Measurements from ENCODE around the gene LSM14A. TPM values are rescaled to one million over a fixed set of nuclear protein-coding genes. Genes with fewer than 3 reads are reported as not detected.
A peak's percentile ranks its signal among the peaks of the same experiment; 100 is the strongest.
"Not testable (repeated sequence)": the region's sequence is repeated elsewhere in the genome, so short reads cannot be mapped to it uniquely, and the experiment has no call there.

The LSM14A gene
- polyA plus RNA-seq, 2 of the 4 experiments (the other 2 are of a cell fraction): 241 to 264 TPM

- no peak overlapping the region for H3K4me2 ChIP-seq
- H3K4me1 ChIP-seq: peaks cover 2% of the 10 kb centered on the region; the same call in 1 of the 3 replicates
- no peak overlapping the region for H3K4me3 ChIP-seq
- TF ChIP-seq HOXA7 (CRISPR knock-in tag; IDR thresholded peaks at IDR 0.05) (no peak), CBX2 (IDR thresholded peaks at IDR 0.05; ENCODE audit: borderline replicate concordance, low read depth) (no peak), KDM5A (IDR thresholded peaks at IDR 0.05) (no peak), ZFP36 (IDR thresholded peaks at IDR 0.05; ENCODE audit: borderline replicate concordance, partially characterized antibody) (no peak), HEYL (CRISPR knock-in tag; IDR thresholded peaks at IDR 0.05) (no peak), MYC (IDR thresholded peaks at IDR 0.05; ENCODE audit: borderline replicate concordance, low read length) (no peak), ZC3H11A (IDR thresholded peaks at IDR 0.05) (no peak), ELK1 (IDR thresholded peaks at IDR 0.05; ENCODE audit: low read depth, low read length) (no peak), RARB (CRISPR knock-in tag; IDR thresholded peaks at IDR 0.05) (no peak), JUN (IDR thresholded peaks at IDR 0.05) (no peak), NR3C1 (IDR thresholded peaks at IDR 0.05) (no peak), RCOR1 (IDR thresholded peaks at IDR 0.05; ENCODE audit: low read depth, low read length) (no peak), TP53 (CRISPR knock-in tag; IDR thresholded peaks at IDR 0.05) (no peak), CHD2 (IDR thresholded peaks at IDR 0.05; ENCODE audit: low read length, partially characterized antibody) (no peak), GATA3 (IDR thresholded peaks at IDR 0.05; ENCODE audit: borderline replicate concordance) (no peak)
- TF ChIP-seq, protein P1, sequence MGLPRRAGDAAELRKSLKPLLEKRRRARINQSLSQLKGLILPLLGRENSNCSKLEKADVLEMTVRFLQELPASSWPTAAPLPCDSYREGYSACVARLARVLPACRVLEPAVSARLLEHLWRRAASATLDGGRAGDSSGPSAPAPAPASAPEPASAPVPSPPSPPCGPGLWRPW (IDR thresholded peaks at IDR 0.05): no peak
- TF ChIP-seq, protein P2, sequence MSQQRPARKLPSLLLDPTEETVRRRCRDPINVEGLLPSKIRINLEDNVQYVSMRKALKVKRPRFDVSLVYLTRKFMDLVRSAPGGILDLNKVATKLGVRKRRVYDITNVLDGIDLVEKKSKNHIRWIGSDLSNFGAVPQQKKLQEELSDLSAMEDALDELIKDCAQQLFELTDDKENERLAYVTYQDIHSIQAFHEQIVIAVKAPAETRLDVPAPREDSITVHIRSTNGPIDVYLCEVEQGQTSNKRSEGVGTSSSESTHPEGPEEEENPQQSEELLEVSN (IDR thresholded peaks at IDR 0.05; ENCODE audit: borderline replicate concordance, low read depth): no peak
- 71% methylated on average over 6 of the region's 6 CpGs for WGBS (ENCODE audit: missing lambda C conversion rate)
- FAIRE-seq (peak; percentile 23), ATAC-seq (peak in 1 of 2 experiments; percentile 38; a peak in 1 of 6 replicates), DNase-seq (ENCODE audit: low read depth in 1 of 2, low spot score in 1 of 2) (no peak)
- H3K9me3 ChIP-seq: no peaks in the 10 kb centered on the region
- H3K27ac ChIP-seq: no peak overlapping the region
- POLR2A ChIA-PET: interaction anchor here (0.7 kb wide), 1 partner anchor 23 kb away, joined by 4 read pairs; no protein-coding TSS in a partner anchor
- CTCF ChIA-PET: interaction anchor here (1.2 to 4.2 kb wide), 5 partner anchors 16 to 351 kb away, joined by 3 to 25 read pairs (median 4); no protein-coding TSS in a partner anchor
Observed at GRCh38 chr19:34128558-34129250, 43.6 kb upstream of the LSM14A start.

DNA sequence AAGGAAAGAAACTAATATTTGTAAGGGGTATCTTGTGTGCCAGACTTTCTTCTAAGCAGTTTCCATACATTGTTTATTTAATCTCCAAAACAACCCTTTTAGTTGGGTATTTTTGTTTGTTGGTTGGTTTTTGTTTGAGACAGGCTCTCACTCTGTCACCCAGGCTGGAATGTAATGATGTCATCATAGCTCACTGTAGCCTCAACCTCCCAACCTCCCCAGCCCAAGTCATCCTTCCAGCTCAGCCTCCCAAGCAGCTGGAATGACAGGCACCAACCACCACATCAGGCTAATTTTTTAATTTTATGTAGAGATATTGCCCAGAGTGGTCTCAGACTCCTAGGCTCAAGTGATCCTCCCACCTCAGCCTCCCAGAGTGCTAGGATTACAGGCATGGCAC lies 41.2 kb upstream of the LSM14A start:
- peak; percentile 63 for FAIRE-seq
- H3K4me2 ChIP-seq: no peak overlapping the region
- no peak for TF ChIP-seq EHMT2 (IDR thresholded peaks at IDR 0.05; ENCODE audit: low read depth)
- no peak for TF ChIP-seq CBX2 (IDR thresholded peaks at IDR 0.05; ENCODE audit: borderline replicate concordance, low read depth)
- TF ChIP-seq, protein P3, sequence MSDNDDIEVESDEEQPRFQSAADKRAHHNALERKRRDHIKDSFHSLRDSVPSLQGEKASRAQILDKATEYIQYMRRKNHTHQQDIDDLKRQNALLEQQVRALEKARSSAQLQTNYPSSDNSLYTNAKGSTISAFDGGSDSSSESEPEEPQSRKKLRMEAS (IDR thresholded peaks at IDR 0.05): no peak
- TF ChIP-seq RNF2 (IDR thresholded peaks at IDR 0.05; ENCODE audit: borderline replicate concordance, low read depth): no peak
- TF ChIP-seq, protein P1 (IDR thresholded peaks at IDR 0.05): no peak
- no peak for TF ChIP-seq KDM1A (IDR thresholded peaks at IDR 0.05; ENCODE audit: low read depth)
- no peak for TF ChIP-seq NPAS2 (CRISPR knock-in tag; IDR thresholded peaks at IDR 0.05; ENCODE audit: borderline replicate concordance)
- peaks cover 10% of the 10 kb centered on the region; the same call in 2 of the 3 replicates for H3K4me1 ChIP-seq
- POLR2A ChIA-PET: no interaction called here
- no peak overlapping the region for H3K4me3 ChIP-seq
- CTCF ChIA-PET: interaction anchor here (0.6 to 1.9 kb wide), 6 partner anchors 9 to 353 kb away, joined by 3 to 8 read pairs (median 4); no protein-coding TSS in a partner anchor
- H3K9me3 ChIP-seq: no peaks in the 10 kb centered on the region
- H3K27ac ChIP-seq: no peak overlapping the region
- DNase-seq (ENCODE audit: low read depth in 1 of 2, low spot score in 1 of 2): no peak
- no peak for ATAC-seq

- H3K4me2 ChIP-seq; H3K4me3 ChIP-seq; H3K9me3 ChIP-seq; DNase-seq (ENCODE audit: low read depth in 1 of 2, low spot score in 1 of 2); H3K27ac ChIP-seq; FAIRE-seq; POLR2A ChIA-PET; ATAC-seq: not testable (repeated sequence)
- WGBS (ENCODE audit: missing lambda C conversion rate): 88% methylated on average over 23 of the region's 24 CpGs
- CTCF ChIA-PET: interaction anchor here (1.5 to 1.9 kb wide), 3 partner anchors 10 to 354 kb away, joined by 5 to 8 read pairs (median 6); no protein-coding TSS in a partner anchor
- peaks cover 10% of the 10 kb centered on the region; the same call in 2 of the 3 replicates for H3K4me1 ChIP-seq
Observed at GRCh38 chr19:34132145-34132544, 40.2 kb upstream of the LSM14A start.

DNA sequence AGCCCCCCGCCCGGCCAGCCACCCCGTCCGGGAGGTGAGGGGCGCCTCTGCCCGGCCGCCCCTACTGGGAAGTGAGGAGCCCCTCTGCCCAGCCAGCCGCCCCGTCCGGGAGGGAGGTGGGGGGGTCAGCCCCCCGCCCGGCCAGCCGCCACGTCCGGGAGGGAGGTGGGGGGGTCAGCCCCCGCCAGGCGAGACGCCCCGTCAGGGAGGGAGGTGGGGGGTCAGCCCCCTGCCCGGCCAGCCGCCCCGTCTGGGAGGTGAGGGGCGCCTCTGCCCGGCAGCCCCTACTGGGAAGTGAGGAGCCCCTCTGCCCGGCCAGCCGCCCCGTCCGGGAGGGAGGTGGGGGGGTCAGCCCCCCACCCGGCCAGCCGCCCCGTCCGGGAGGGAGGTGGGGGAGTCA lies 39.6 kb upstream of the LSM14A start:
- CTCF ChIA-PET, ATAC-seq: not testable (repeated sequence)
- no CpG with 5 or more reads among the region's 32 CpGs for WGBS (ENCODE audit: missing lambda C conversion rate)

More for the DNA sequence above, 39.6 kb upstream of the LSM14A start:
- DNase-seq (ENCODE audit: low read depth in 1 of 2, low spot score in 1 of 2); H3K4me2 ChIP-seq; FAIRE-seq; H3K9me3 ChIP-seq; H3K4me3 ChIP-seq; H3K27ac ChIP-seq; POLR2A ChIA-PET: not testable (repeated sequence)
- peaks cover 10% of the 10 kb centered on the region; the same call in 2 of the 3 replicates for H3K4me1 ChIP-seq

Data from A549 (cell line).